Measurements from ENCODE around the gene GREB1L. TPM values are rescaled to one million over a fixed set of nuclear protein-coding genes. Genes with fewer than 3 reads are reported as not detected.

GREB1L gene
- polyA plus RNA-seq, 2 of the 4 experiments (the other 2 are of a cell fraction), result 1.4 to 2.8 TPM

DNA sequence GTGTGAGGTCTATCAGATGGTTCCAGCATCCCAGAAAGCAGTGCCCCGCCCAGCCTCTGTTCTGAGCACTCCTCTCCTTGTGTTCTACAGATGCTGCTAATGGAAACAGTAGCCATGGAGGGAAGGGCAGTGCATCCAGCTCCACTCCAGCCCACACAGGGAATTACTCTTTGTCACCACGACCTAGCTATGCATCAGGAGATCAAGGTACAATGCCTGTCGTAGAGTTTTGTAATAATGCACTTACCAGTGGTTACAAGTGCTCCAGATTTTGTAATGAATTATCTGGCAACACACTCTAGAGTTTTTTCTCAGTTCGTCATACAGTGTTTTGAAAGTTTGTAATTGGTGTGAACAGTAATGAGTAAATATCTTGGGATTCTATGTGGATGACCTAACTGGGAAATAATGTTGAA lies 197.4 kb downstream of the GREB1L start:
- Histone ChIP-seq H3K27ac (peak overlapping the region in 1 of 2 experiments; percentile 51; a peak in 1 of 6 replicates), H3K4me3 (no peak overlapping the region), H3K9me3 (no peaks in the 10 kb centered on the region), H3K4me1 (peaks cover 14% of the 10 kb centered on the region; the same call in 2 of the 3 replicates), H3K4me2 (peak overlapping the region; percentile 55)
- ATAC-seq (peak; percentile 65 to 78), FAIRE-seq (no peak), DNase-seq (ENCODE audit: low read depth in 1 of 2, low spot score in 1 of 2) (peak in 1 of 2 experiments; percentile 51)
- 27% methylated on average over 4 of the region's 4 CpGs for WGBS (ENCODE audit: missing lambda C conversion rate)
- POLR2A ChIA-PET, result no interaction called here
- CTCF ChIA-PET, result interaction anchor here (1.0 to 1.2 kb wide), 3 partner anchors 150 to 248 kb away, joined by 3 to 6 read pairs (median 3); no protein-coding TSS in a partner anchor
- TF ChIP-seq FOSL2 (IDR thresholded peaks at IDR 0.05), result no peak
- TF ChIP-seq FOSL2 (CRISPR knock-in tag; IDR thresholded peaks at IDR 0.05), result peak; percentile 34
- TF ChIP-seq, protein P1, sequence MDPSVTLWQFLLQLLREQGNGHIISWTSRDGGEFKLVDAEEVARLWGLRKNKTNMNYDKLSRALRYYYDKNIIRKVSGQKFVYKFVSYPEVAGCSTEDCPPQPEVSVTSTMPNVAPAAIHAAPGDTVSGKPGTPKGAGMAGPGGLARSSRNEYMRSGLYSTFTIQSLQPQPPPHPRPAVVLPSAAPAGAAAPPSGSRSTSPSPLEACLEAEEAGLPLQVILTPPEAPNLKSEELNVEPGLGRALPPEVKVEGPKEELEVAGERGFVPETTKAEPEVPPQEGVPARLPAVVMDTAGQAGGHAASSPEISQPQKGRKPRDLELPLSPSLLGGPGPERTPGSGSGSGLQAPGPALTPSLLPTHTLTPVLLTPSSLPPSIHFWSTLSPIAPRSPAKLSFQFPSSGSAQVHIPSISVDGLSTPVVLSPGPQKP (IDR thresholded peaks at IDR 0.05; ENCODE audit: low read depth, low read length), result no peak

DNA sequence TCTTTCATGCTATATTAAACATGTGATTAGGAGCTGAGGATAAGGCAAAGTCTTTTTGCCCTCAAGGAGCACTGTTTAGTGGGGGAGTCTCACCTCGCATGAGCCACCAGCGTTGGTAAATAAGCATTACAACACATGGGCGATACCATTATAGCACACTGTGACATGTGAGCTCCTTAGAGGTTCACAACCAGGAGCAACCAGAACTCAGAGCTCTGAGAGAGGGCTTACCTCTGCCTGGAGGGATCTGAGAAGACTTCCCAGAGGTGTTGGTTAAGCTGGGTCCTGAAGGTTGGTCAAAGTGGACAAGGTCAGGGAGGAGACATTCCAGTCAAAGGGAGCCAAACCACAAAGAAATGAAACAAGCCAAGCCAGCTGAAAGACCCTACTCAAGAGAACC lies 199.6 kb downstream of the GREB1L start:
- no peak overlapping the region for H3K4me3 ChIP-seq
- 93% methylated on average over 3 of the region's 3 CpGs for WGBS (ENCODE audit: missing lambda C conversion rate)
- ChIA-PET POLR2A (no interaction called here), CTCF (interaction anchor here (1.0 to 2.1 kb wide), 4 partner anchors 199 to 262 kb away, joined by 3 to 19 read pairs (median 4); no protein-coding TSS in a partner anchor)
- H3K4me1 ChIP-seq, result peaks cover 14% of the 10 kb centered on the region; the same call in 2 of the 3 replicates
- TF ChIP-seq PHF8 (IDR thresholded peaks at IDR 0.05; ENCODE audit: borderline replicate concordance, low read depth) (no peak), KDM5A (IDR thresholded peaks at IDR 0.05) (no peak), EHMT2 (IDR thresholded peaks at IDR 0.05; ENCODE audit: low read depth) (no peak), HOXB5 (CRISPR knock-in tag; IDR thresholded peaks at IDR 0.05) (no peak), MAFK (IDR thresholded peaks at IDR 0.05; ENCODE audit: partially characterized antibody) (no peak), CHD4 (IDR thresholded peaks at IDR 0.05; ENCODE audit: borderline replicate concordance) (no peak), POLR2A (IDR thresholded peaks at IDR 0.05; ENCODE audit: low read length) (no peak), JUNB (IDR thresholded peaks at IDR 0.05) (no peak), KDM1A (IDR thresholded peaks at IDR 0.05; ENCODE audit: low read depth) (no peak), MAZ (IDR thresholded peaks at IDR 0.05; ENCODE audit: borderline replicate concordance, low read depth, low read length) (no peak), ZSCAN20 (CRISPR knock-in tag; IDR thresholded peaks at IDR 0.05) (no peak), SMC3 (IDR thresholded peaks at IDR 0.05) (no peak), ZFP36 (IDR thresholded peaks at IDR 0.05; ENCODE audit: borderline replicate concordance, partially characterized antibody) (no peak), BHLHE40 (IDR thresholded peaks at IDR 0.05; ENCODE audit: low read depth, low read length) (no peak)
- TF ChIP-seq, protein P2, sequence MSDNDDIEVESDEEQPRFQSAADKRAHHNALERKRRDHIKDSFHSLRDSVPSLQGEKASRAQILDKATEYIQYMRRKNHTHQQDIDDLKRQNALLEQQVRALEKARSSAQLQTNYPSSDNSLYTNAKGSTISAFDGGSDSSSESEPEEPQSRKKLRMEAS (IDR thresholded peaks at IDR 0.05), result no peak
- TF ChIP-seq, protein P3, sequence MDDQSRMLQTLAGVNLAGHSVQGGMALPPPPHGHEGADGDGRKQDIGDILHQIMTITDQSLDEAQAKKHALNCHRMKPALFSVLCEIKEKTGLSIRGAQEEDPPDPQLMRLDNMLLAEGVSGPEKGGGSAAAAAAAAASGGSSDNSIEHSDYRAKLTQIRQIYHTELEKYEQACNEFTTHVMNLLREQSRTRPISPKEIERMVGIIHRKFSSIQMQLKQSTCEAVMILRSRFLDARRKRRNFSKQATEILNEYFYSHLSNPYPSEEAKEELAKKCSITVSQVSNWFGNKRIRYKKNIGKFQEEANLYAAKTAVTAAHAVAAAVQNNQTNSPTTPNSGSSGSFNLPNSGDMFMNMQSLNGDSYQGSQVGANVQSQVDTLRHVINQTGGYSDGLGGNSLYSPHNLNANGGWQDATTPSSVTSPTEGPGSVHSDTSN (IDR thresholded peaks at IDR 0.05), result no peak
- TF ChIP-seq, protein P4, sequence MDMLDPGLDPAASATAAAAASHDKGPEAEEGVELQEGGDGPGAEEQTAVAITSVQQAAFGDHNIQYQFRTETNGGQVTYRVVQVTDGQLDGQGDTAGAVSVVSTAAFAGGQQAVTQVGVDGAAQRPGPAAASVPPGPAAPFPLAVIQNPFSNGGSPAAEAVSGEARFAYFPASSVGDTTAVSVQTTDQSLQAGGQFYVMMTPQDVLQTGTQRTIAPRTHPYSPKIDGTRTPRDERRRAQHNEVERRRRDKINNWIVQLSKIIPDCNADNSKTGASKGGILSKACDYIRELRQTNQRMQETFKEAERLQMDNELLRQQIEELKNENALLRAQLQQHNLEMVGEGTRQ (IDR thresholded peaks at IDR 0.05), result no peak
- H3K9me3 ChIP-seq, result no peaks in the 10 kb centered on the region
- FAIRE-seq, result no peak
- DNase-seq (ENCODE audit: low read depth in 1 of 2, low spot score in 1 of 2), result no peak
- H3K4me2 ChIP-seq, result no peak overlapping the region
- H3K27ac ChIP-seq, result no peak overlapping the region
- ATAC-seq, result no peak

DNA sequence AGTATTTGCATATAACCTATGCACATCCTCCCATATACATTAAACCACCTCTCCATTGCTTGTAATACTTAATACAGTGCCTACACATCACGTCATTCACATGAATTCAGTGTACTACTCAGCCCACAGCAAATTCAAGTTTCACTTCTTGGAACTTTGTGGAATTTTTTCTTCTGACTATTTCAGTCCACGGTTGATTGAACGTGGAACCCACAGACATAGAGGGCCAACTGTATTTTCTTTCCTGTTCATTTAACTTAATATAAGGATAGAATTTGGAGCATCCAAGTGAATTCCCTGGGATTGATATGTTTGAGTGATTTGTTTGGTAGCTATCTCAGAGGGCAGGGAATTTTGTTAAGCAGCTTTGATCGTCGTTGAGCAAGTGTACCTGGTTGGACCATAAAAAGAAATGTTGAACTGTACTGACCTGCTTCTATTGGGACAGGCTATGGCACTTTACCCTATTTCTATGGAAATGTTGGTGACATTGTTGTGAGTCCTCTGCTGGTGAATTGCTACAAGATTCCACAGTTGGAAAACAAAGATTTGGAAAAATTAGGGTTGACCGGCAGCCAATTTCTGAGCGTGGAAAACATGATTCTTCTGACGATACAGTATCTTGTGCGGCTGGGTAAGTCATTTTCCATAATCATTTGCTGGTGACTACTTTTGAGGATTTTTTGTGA lies 201.9 kb downstream of the GREB1L start:
- ChIA-PET POLR2A (no interaction called here), CTCF (interaction anchor here (0.7 to 4.5 kb wide), 12 partner anchors 9 to 263 kb away, joined by 3 to 82 read pairs (median 4); partner anchors contain the start of gene GREB1L)
- FAIRE-seq, result no peak
- Histone ChIP-seq H3K4me2 (no peak overlapping the region), H3K4me1 (peaks cover 14% of the 10 kb centered on the region; the same call in 2 of the 3 replicates), H3K9me3 (no peaks in the 10 kb centered on the region), H3K27ac (no peak overlapping the region; a peak in 1 of 6 replicates), H3K4me3 (no peak overlapping the region)
- TF ChIP-seq MAZ (IDR thresholded peaks at IDR 0.05; ENCODE audit: borderline replicate concordance, low read depth, low read length) (no peak), NFE2L2 (conservative IDR thresholded peaks at IDR 0.05; ENCODE audit: low read length) (no peak), CHD4 (IDR thresholded peaks at IDR 0.05; ENCODE audit: borderline replicate concordance) (no peak), FOSB (CRISPR knock-in tag; IDR thresholded peaks at IDR 0.05) (no peak)
- TF ChIP-seq, protein P3 (IDR thresholded peaks at IDR 0.05), result no peak
- 63% methylated on average over 9 of the region's 9 CpGs for WGBS (ENCODE audit: missing lambda C conversion rate)
- no peak for ATAC-seq
- DNase-seq (ENCODE audit: low read depth in 1 of 2, low spot score in 1 of 2), result no peak

Data from A549 (cell line).